Limb (tissue), 2 donors: Measurements from ENCODE around the gene RABGEF1.
"Not testable (repeated sequence)": the region's sequence is repeated elsewhere in the genome, so short reads cannot be mapped to it uniquely, and the experiment has no call there.

Experiments
- DNase-seq, 2 donors: peaks; one replicate each; pipeline ENCODE4 v3.0.0-alpha.2; 2016; ENCODE audit errors: extremely low spot score in 2 of 2

Gene RABGEF1

DNA sequence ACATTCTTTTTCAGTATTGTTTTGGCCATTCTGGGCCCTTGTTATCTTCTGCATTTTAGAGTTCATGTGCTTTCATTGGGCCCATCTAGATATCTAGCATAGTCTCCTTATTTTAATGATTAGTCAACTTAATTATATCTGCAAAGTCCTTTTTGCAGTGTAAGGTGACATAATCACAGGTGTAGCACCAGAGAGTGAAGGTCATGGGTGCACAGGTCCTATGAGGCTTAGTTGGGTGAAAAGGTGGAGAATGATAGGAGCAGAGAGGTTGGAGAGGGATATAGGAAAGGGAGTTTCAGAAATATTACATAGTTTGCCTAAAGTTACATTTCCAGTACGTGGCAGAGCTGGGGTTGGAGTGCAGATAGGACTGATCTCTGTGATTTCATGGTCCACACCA lies 24.4 kb downstream of the RABGEF1 start:
- DNase-seq: not testable (repeated sequence)

- not testable (repeated sequence) for DNase-seq
Measured at GRCh38 chr7:66765322-66766025, 24.9 kb downstream of the RABGEF1 start.

DNA sequence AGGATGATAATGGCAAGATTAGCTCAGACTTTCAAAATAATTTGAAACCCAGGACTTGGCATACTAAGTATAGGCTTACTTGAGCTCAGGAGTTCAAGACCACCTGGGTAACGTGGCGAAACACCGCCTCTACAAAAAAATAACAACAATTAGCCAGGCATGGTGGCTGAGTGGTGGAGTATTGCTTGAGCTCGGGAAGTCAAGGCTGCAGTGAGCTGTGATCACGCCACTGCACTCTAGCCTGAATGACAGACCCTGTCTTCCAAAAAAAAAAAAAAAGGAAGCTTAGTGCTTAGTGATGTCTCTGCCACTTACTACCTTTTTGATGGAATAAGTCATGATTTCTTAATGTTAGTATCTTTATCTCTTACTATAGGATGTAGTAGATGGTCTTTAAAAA lies 25.5 kb downstream of the RABGEF1 start:
- DNase-seq: no peak

DNA sequence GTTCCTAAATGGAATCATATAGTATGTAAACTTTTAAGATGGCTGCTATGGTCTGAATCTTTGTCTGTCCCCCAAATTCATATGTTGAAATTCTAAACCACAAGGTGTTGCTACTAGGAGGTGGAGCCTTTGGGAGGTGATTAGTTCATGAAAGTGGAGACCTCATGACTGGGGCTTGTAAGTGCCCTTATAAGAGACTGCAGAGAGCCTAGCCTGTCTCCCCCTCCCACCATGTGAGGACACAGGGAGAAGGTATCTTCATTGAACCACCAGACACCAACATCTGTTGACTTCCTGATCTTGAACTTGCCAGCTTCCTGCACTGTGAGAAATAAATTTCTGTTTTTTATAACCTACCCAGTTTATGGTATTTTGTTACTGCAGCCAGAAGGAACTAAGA lies 27.0 kb downstream of the RABGEF1 start:
- DNase-seq: not testable (repeated sequence)

- no peak for DNase-seq
Measured at GRCh38 chr7:66768865-66769832, 28.6 kb downstream of the RABGEF1 start.

DNA sequence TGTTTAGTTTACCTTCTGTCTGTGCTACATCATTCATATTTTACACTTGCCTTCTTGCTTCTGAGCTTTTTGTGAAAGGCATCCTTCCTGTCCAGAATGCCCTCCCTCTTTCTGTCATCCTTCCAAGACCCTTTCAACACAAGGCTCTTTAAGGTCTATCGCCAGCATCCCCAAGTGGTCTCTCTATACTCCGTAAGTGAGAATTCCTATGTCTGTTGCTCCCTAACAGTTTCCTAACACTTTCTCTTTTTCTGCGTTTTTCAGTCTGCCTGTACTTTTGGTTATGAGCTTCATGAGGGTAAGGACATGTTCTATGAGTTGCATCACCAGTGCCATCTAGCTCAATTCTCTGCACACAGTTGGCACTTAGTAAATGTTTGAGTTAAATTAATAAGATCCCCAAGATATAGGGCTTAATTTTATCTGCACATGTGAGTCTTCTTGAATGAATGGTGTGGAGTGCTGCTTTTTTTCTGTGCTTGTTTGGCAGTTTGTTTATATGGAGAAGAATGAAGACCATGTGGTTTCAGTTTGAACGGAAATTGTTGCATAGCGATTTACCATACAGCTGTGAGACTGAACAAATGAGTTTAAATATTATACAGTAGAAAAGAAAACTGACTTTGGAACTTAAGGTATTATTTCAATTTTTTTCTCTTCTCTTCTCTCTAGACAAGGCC lies 29.4 kb downstream of the RABGEF1 start:
- DNase-seq: no peak

DNA sequence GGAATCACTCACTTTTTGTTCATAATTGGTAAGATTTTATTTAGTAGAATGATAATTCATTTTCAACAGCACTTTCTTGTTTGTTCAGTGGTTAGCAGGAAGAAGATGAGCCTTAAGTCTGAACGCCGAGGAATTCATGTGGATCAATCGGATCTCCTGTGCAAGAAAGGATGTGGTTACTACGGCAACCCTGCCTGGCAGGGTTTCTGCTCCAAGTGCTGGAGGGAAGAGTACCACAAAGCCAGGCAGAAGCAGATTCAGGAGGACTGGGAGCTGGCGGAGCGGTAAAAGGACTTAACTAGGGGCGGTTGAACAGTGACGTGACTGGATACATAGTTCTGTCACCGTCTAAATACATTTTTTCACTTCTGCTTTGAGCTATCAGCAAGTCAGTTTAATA lies 31.3 kb downstream of the RABGEF1 start:
- DNase-seq: no peak

DNA sequence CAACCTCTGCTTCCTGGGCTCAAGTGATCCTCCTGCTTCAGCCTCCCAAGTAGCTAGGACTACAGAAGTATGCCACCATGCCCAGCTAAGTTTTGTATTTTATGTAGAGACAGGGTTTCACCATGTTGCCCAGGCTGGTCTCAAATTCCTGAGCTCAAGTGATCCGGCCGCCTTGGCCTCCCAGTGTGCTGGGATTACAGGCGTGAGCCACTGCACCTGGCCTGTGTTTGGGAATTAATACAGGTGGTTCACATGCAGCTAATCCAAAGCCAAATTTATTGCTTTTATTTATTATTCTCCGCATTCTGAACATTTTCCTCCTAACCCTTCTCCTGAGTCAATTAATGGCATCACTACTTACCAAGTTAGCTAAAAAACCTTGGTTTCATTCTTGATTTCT lies 33.2 kb downstream of the RABGEF1 start:
- DNase-seq: not testable (repeated sequence)

DNA sequence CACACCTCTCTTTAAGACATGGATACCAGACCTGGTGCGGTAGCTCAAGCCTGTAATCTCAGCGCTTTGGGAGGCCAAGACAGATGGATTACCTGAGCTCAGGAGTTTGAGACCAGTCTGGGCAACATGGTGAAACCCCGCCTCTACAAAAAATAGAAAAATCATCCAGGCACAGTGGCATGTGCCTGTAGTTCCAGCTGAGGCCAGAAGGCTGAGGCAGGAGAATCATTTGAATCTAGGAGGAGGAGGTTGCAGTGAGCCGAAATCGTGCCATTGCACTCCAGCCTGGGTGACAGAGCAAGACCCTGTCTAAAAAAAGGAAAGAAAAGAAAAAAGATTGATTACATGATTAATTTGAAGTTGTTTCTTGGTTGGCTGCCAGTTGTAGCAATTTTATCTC lies 35.9 kb downstream of the RABGEF1 start:
- DNase-seq: not testable (repeated sequence)

GRCh38 chr7:66776800-66777442 lies 36.4 kb downstream of the RABGEF1 start:
- DNase-seq: no peak

GRCh38 chr7:66778201-66778600 lies 37.7 kb downstream of the RABGEF1 start:
- DNase-seq: no peak

GRCh38 chr7:66779669-66780409 lies 39.3 kb downstream of the RABGEF1 start:
- no peak for DNase-seq

GRCh38 chr7:66781408-66782090 lies 41.0 kb downstream of the RABGEF1 start:
- no peak for DNase-seq

GRCh38 chr7:66782875-66783274 lies 42.3 kb downstream of the RABGEF1 start:
- not testable (repeated sequence) for DNase-seq

DNA sequence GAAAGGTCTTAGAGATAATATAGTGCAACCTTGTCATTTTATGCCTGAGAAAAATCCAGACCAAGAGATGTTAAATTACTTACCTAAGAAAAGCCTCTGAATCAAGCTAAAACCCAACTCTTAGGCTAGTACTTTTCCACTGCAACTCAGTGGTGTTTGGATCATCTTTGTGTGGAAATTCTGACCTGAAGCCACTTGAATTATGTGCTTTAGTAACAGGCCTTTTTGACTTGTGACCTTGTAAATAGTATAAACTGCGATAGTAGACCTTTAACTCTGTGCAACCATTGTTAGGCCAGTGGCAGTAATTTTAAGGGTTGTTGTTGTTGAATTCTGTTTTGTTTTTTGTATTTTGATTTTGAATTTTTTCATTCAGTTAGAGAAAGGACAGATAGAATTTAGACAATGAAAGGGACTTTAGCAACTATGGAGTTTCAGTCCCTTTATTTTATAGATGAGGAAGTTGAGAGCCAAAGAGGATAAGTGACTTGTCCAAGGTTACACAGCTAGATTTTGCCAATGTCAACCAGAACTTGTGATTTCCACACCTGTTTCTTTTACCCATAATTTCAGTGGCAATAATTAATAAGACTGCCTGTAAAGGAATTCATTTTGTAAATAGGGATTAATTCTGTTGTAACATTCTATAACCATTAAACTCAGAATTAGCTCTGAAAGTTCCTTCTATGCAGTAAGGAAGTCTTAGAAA lies 43.5 kb downstream of the RABGEF1 start:
- not testable (repeated sequence) for DNase-seq

- DNase-seq: no peak
Measured at GRCh38 chr7:66790196-66790595, 49.7 kb downstream of the RABGEF1 start.

- no peak for DNase-seq
Measured at GRCh38 chr7:66790725-66791124, 50.2 kb downstream of the RABGEF1 start.

- no peak for DNase-seq
Measured at GRCh38 chr7:66800591-66800990, 60.1 kb downstream of the RABGEF1 start.

- DNase-seq: no peak
Measured at GRCh38 chr7:66804001-66804400, 63.5 kb downstream of the RABGEF1 start.

DNA sequence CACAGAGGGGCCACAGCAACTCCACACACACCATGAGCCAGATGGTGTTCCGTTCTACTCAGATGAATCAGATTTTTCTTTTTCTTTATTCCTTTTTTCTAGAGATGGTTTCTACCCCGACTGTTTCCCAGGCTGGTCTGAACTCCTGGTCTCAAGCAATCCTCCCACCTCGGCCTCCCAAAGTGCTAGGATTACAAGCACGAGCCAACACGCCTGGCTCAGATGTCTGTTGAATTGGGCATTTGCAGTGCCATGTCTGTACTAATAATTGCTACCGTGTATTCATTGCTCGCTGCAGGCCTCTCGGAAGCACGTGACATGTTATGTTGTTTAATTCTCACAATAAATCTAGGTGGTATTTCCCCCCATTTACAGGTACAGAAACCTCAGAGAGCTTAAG lies 67.2 kb downstream of the RABGEF1 start:
- no peak for DNase-seq
